Upper lobe of left lung (tissue), 6 donors: ENCODE measurements around the gene ZNF155. TPM values are rescaled to one million over a fixed set of nuclear protein-coding genes. Genes with fewer than 3 reads are reported as not detected.
A peak's percentile ranks its signal among the peaks of the same experiment; 100 is the strongest.

Experiments used
- ATAC-seq, 2 donors: fragments of 200-7000 bp; cut with Tn5 transposase; one replicate each; pipeline ENCODE4 v1.9.1; 2022; ENCODE audit warnings: mild to moderate bottlenecking in 2 of 2, moderate library complexity in 2 of 2; ENCODE audit not compliant: low FRiP score in 2 of 2
- DNase-seq, 2 donors: peaks; one replicate each; pipeline ENCODE4 v3.0.0-alpha.2; 2019 to 2020
- H3K27ac ChIP-seq, 4 donors: fragments of 200-600 bp; sonication (generic); one replicate each; pipeline ENCODE4 v1.5.1; 2016 to 2019
- H3K27me3 ChIP-seq, 4 donors: fragments of 200-600 bp; sonication (generic); one replicate each; pipeline ENCODE4 v1.5.1; 2017 to 2019
- H3K36me3 ChIP-seq, 4 donors: fragments of 200-600 bp; sonication (generic); one replicate each; pipeline ENCODE4 v1.5.1; 2016 to 2019
- H3K4me1 ChIP-seq, 4 donors: fragments of 200-600 bp; sonication (generic); one replicate each; pipeline ENCODE4 v1.5.1; 2018 to 2019
- H3K4me3 ChIP-seq, 4 donors: fragments of 200-600 bp; sonication (generic); one replicate each; pipeline ENCODE4 v1.5.1; 2017 to 2019; ENCODE audit warnings: mild to moderate bottlenecking in 2 of 4, moderate library complexity in 1 of 4
- H3K9me3 ChIP-seq, 4 donors: fragments of 200-600 bp; sonication (generic); one replicate each; pipeline ENCODE4 v1.5.1; 2018 to 2019
- CTCF ChIP-seq, 6 experiments: fragments of 450-650 bp in 4 of 6; fragments of 200-600 bp in 2 of 6; sonication (generic) in 2 of 6; IDR thresholded peaks; one replicate each; pipeline ENCODE4 v1.5.1; 2016 to 2019; ENCODE audit warnings: antibody characterized with exemption in 6 of 6
- EP300 ChIP-seq, 4 donors: sonication (generic); formaldehyde crosslinking; IDR thresholded peaks; one replicate each; pipeline ENCODE4 v1.5.1; 2017; ENCODE audit warnings: antibody characterized with exemption in 4 of 4, control low read depth in 2 of 4
- POLR2A ChIP-seq, 4 donors: fragments of 450-650 bp; IDR thresholded peaks; one replicate each; pipeline ENCODE4 v1.5.1; 2016 to 2017; ENCODE audit warnings: antibody characterized with exemption in 4 of 4, mild to moderate bottlenecking in 2 of 4
- POLR2AphosphoS5 ChIP-seq, 2 donors: sonication (generic); formaldehyde crosslinking; IDR thresholded peaks; one replicate each; pipeline ENCODE4 v1.5.1; 2017; ENCODE audit warnings: antibody characterized with exemption in 2 of 2
- WGBS, 2 donors: methylation state at CpG; one replicate each; pipeline ENCODE4 v1.1.5; 2017 to 2018; 5-methylcytosine and 5-hydroxymethylcytosine counted together
- small RNA-seq, 4 donors: library from RNA; depleted of rRNA; stranded (forward); fragments of <200 nt; gene quantifications; one replicate each; pipeline ENCODE3, GENCODE V24; 2016
- total RNA-seq, 6 donors: library from RNA; depleted of rRNA in 4 of 6; stranded (reverse); fragments of >200 nt in 4 of 6; gene quantifications; one replicate each; pipeline versions ENCODE4 v1.1.0 to v1.2.1, GENCODE V29; 2016 to 2021
- donor health status: DM: no; HTN: no; CAD: no; lungs with moderate emphysema.
- donor health status: DM: no; HTN: yes; CAD: no; lungs with severe emphysema.

ZNF155 gene
- total RNA-seq, 6 donors from 2014 or later = 3.4 to 8.6 (median 5.7) TPM

GRCh38 chr19:44025217-44025936 lies 41.4 kb downstream of the ZNF155 start, which contains the start of gene ZNF222:
Gene ZNF222 (plus strand): TSS chr19:44025379. CDS start chr19:44025437, 58 bp downstream.
- 3 to 4% methylated on average over 36 to 37 of the region's 37 CpGs for WGBS, 2 donors
- DNase-seq (peak; percentile 57 to 91), ATAC-seq (peak; percentile 91 to 99)
- Histone ChIP-seq H3K4me3 (peak within 1 kb of the TSS; percentile 57 to 85 (median 69)), H3K27me3 (no peaks in the 10 kb centered on the region), H3K27ac (peak within 1 kb of the TSS in 3 of 4 donors; percentile 57 to 81 (median 57)), H3K9me3 (peaks cover 16 to 30% (median 21%) of the 10 kb centered on the region in 4 donors), H3K4me1 (peaks cover 3 to 10% (median 8%) of the 10 kb centered on the region in 4 donors), H3K36me3 (peaks cover 18 to 37% (median 35%) of the 10 kb centered on the region in 4 donors)
- no peak for TF ChIP-seq CTCF (IDR thresholded peaks at IDR 0.05)
- TF ChIP-seq POLR2A (IDR thresholded peaks at IDR 0.05) = peak in 1 of 4 donors; percentile 23
- peak; percentile 12 to 34 for TF ChIP-seq POLR2AphosphoS5 (IDR thresholded peaks at IDR 0.05)

- Histone ChIP-seq H3K4me1 (peaks cover 3 to 10% (median 8%) of the 10 kb centered on the region in 4 donors), H3K4me3 (no peak overlapping the region), H3K27me3 (no peaks in the 10 kb centered on the region), H3K9me3 (peaks cover 28 to 43% (median 34%) of the 10 kb centered on the region in 4 donors), H3K27ac (no peak overlapping the region), H3K36me3 (peaks cover 18 to 49% (median 46%) of the 10 kb centered on the region in 4 donors)
- 98 to 99% methylated on average over 6 of the region's 6 CpGs for WGBS, 2 donors
- DNase-seq (no peak), ATAC-seq (no peak)
- TF ChIP-seq CTCF (IDR thresholded peaks at IDR 0.05) = no peak
- no peak for TF ChIP-seq POLR2AphosphoS5 (IDR thresholded peaks at IDR 0.05)
- no peak for TF ChIP-seq EP300 (IDR thresholded peaks at IDR 0.05)
- TF ChIP-seq POLR2A (IDR thresholded peaks at IDR 0.05) = no peak
Observed at GRCh38 chr19:44026622-44027021, 42.6 kb downstream of the ZNF155 start.

GRCh38 chr19:44032001-44032610 lies 48.1 kb downstream of the ZNF155 start:
- no peak overlapping the region for H3K27ac ChIP-seq
- ATAC-seq (no peak), DNase-seq (no peak)
- H3K27me3 ChIP-seq = no peaks in the 10 kb centered on the region
- peaks cover 66 to 98% (median 78%) of the 10 kb centered on the region in 4 donors for H3K9me3 ChIP-seq
- no peaks in the 10 kb centered on the region for H3K4me1 ChIP-seq
- 86 to 92% methylated on average over 1 of the region's 1 CpG for WGBS, 2 donors
- TF ChIP-seq EP300 (IDR thresholded peaks at IDR 0.05) = no peak
- TF ChIP-seq POLR2AphosphoS5 (IDR thresholded peaks at IDR 0.05) = no peak
- TF ChIP-seq POLR2A (IDR thresholded peaks at IDR 0.05) = no peak
- no peak for TF ChIP-seq CTCF (IDR thresholded peaks at IDR 0.05)
- no peak overlapping the region for H3K4me3 ChIP-seq
- peaks cover 18 to 58% (median 53%) of the 10 kb centered on the region in 4 donors for H3K36me3 ChIP-seq

- no peak for TF ChIP-seq CTCF (IDR thresholded peaks at IDR 0.05)
- no peak for TF ChIP-seq POLR2AphosphoS5 (IDR thresholded peaks at IDR 0.05)
- TF ChIP-seq EP300 (IDR thresholded peaks at IDR 0.05) = no peak
- TF ChIP-seq POLR2A (IDR thresholded peaks at IDR 0.05) = no peak
- Histone ChIP-seq H3K27me3 (no peaks in the 10 kb centered on the region), H3K9me3 (peaks cover 14 to 30% (median 20%) of the 10 kb centered on the region in 4 donors), H3K36me3 (no peaks in the 10 kb centered on the region), H3K4me1 (no peaks in the 10 kb centered on the region), H3K27ac (no peak overlapping the region), H3K4me3 (no peak overlapping the region)
- WGBS, 2 donors = 85 to 92% methylated on average over 2 of the region's 2 CpGs
- no peak for ATAC-seq
- no peak for DNase-seq
Observed at GRCh38 chr19:44042147-44042546, 58.2 kb downstream of the ZNF155 start.

Small RNAs within 50 kb of the gene (small RNA-seq; reads per million reads assigned to genes)
- 0 reads per million in 4 donors for gene AC006213.5

Other genes starting within 250 kb of the ZNF155 start
- gene SMG9, start 229.2 kb upstream of the ZNF155 start, total RNA-seq = 100 to 1,000 TPM in 1 of 6 donors, 10 to 100 TPM in 5; 23.0 to 119 (median 52.9) TPM
- 10 to 100 TPM in 3 of 6 donors, 1 to 10 TPM in 3; 4.7 to 43.0 (median 10.4) TPM for gene KCNN4, start 203.2 kb upstream of the ZNF155 start, total RNA-seq
- gene LYPD5, start 181.7 kb upstream of the ZNF155 start, total RNA-seq = 1 to 10 TPM; 2.7 to 9.9 (median 6.0) TPM
- gene ZNF283, start 156.9 kb upstream of the ZNF155 start, total RNA-seq = 10 to 100 TPM in 1 of 6 donors, 1 to 10 TPM in 5; 2.9 to 11.7 (median 6.7) TPM
- 1 to 10 TPM in 3 of 6 donors, under 1 TPM in 2, not detected in 1; 0.46 to 2.1 (median 1.1) TPM for gene ZNF404, start 100.2 kb upstream of the ZNF155 start, total RNA-seq
- 10 to 100 TPM in 5 of 6 donors, 1 to 10 TPM in 1; 5.9 to 15.8 (median 11.0) TPM for gene ZNF45, start 48.9 kb upstream of the ZNF155 start, total RNA-seq
- 10 to 100 TPM in 1 of 6 donors, 1 to 10 TPM in 5; 1.4 to 16.8 (median 3.5) TPM for gene ZNF221, start 33.0 kb upstream of the ZNF155 start, total RNA-seq
- gene ZNF230, start 18.8 kb downstream of the ZNF155 start, total RNA-seq = 1 to 10 TPM; 2.2 to 6.4 (median 4.7) TPM
- gene ZNF222, start 41.2 kb downstream of the ZNF155 start, total RNA-seq = 10 to 100 TPM in 1 of 6 donors, 1 to 10 TPM in 4, not detected in 1; 2.5 to 13.6 (median 4.0) TPM
- gene ZNF223, start 67.8 kb downstream of the ZNF155 start, total RNA-seq = 10 to 100 TPM in 1 of 6 donors, 1 to 10 TPM in 5; 4.7 to 11.8 (median 6.3) TPM
- gene ZNF284, start 88.0 kb downstream of the ZNF155 start, total RNA-seq = 1 to 10 TPM; 1.0 to 4.8 (median 1.8) TPM
- gene ZNF224, start 110.2 kb downstream of the ZNF155 start, total RNA-seq = 100 to 1,000 TPM in 1 of 6 donors, 10 to 100 TPM in 5; 19.8 to 108 (median 29.1) TPM
- 10 to 100 TPM in 1 of 6 donors, 1 to 10 TPM in 5; 1.6 to 11.5 (median 4.5) TPM for gene ZNF225, start 129.2 kb downstream of the ZNF155 start, total RNA-seq
- 10 to 100 TPM in 3 of 6 donors, 1 to 10 TPM in 3; 4.9 to 25.1 (median 9.5) TPM for gene ZNF234, start 157.4 kb downstream of the ZNF155 start, total RNA-seq
- gene ZNF226, start 180.9 kb downstream of the ZNF155 start, total RNA-seq = 10 to 100 TPM in 5 of 6 donors, 1 to 10 TPM in 1; 6.8 to 25.8 (median 14.4) TPM
- gene ZNF227, start 228.3 kb downstream of the ZNF155 start, total RNA-seq = 10 to 100 TPM in 4 of 6 donors, 1 to 10 TPM in 2; 5.3 to 23.0 (median 16.8) TPM